Measurements from ENCODE around the gene DIP2A. TPM values are rescaled to one million over a fixed set of nuclear protein-coding genes. Genes with fewer than 3 reads are reported as not detected.

Gene DIP2A
- total and polyA plus RNA-seq, 2 experiments from 2014 or later: 18.5 to 36.3 TPM

DNA sequence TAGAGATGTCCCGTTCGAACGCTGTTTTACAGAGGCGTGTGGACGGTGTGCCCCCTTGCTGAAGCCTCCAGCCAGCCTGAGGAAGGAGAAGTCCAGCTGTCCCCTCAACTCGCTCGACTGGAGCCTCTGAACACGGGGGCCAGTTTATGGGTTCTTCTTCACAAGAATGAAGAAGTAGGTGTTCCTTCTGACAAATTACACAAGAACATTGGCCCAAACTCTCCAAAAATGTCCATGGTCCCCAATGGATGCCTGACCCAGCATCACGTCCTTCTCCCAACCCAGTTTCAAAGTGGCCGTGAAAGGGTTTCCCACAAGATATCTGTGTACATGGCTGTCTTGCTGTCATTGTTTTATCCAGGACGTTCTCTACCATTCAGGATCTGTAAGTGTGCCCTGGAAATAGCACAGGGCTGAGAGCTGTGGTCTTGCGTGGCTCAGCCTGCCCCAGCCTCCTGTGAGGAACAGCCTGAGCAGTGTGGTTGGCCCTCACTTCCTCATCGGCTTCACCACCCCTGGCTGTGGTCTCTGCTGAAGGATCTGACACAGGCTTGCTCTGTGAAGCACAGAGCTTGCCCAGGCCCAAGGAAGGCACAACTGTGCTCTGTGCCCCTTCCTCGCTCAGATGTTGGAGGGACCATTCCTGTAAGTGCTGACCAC lies 147.2 kb downstream of the DIP2A start (continued):
- TF ChIP-seq, protein P1, sequence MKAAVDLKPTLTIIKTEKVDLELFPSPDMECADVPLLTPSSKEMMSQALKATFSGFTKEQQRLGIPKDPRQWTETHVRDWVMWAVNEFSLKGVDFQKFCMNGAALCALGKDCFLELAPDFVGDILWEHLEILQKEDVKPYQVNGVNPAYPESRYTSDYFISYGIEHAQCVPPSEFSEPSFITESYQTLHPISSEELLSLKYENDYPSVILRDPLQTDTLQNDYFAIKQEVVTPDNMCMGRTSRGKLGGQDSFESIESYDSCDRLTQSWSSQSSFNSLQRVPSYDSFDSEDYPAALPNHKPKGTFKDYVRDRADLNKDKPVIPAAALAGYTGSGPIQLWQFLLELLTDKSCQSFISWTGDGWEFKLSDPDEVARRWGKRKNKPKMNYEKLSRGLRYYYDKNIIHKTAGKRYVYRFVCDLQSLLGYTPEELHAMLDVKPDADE (IDR thresholded peaks at IDR 0.05): no peak
- TF ChIP-seq EZH2 (IDR thresholded peaks at IDR 0.05; ENCODE audit: low read depth, unreplicated experiment) (no peak), CREB1 (CRISPR knock-in tag; IDR thresholded peaks at IDR 0.05; ENCODE audit: low read depth) (no peak), ZNF331 (CRISPR knock-in tag; IDR thresholded peaks at IDR 0.05; ENCODE audit: low read depth) (no peak), NANOG (IDR thresholded peaks at IDR 0.05; ENCODE audit: borderline replicate concordance) (no peak), ZNF114 (CRISPR knock-in tag; IDR thresholded peaks at IDR 0.05) (no peak), STAT1 (IDR thresholded peaks at IDR 0.05; ENCODE audit: unreplicated experiment) (no peak), JUNB (IDR thresholded peaks at IDR 0.05; ENCODE audit: unreplicated experiment) (no peak), EZH2phosphoT487 (IDR thresholded peaks at IDR 0.05; ENCODE audit: unreplicated experiment) (no peak), POLR2AphosphoS5 (IDR thresholded peaks at IDR 0.05; ENCODE audit: low read depth) (no peak)
- TF ChIP-seq, protein P2, sequence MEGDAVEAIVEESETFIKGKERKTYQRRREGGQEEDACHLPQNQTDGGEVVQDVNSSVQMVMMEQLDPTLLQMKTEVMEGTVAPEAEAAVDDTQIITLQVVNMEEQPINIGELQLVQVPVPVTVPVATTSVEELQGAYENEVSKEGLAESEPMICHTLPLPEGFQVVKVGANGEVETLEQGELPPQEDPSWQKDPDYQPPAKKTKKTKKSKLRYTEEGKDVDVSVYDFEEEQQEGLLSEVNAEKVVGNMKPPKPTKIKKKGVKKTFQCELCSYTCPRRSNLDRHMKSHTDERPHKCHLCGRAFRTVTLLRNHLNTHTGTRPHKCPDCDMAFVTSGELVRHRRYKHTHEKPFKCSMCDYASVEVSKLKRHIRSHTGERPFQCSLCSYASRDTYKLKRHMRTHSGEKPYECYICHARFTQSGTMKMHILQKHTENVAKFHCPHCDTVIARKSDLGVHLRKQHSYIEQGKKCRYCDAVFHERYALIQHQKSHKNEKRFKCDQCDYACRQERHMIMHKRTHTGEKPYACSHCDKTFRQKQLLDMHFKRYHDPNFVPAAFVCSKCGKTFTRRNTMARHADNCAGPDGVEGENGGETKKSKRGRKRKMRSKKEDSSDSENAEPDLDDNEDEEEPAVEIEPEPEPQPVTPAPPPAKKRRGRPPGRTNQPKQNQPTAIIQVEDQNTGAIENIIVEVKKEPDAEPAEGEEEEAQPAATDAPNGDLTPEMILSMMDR (conservative IDR thresholded peaks at IDR 0.05; ENCODE audit: low read depth in 2 of 2): no peak
- TF ChIP-seq, protein P3, sequence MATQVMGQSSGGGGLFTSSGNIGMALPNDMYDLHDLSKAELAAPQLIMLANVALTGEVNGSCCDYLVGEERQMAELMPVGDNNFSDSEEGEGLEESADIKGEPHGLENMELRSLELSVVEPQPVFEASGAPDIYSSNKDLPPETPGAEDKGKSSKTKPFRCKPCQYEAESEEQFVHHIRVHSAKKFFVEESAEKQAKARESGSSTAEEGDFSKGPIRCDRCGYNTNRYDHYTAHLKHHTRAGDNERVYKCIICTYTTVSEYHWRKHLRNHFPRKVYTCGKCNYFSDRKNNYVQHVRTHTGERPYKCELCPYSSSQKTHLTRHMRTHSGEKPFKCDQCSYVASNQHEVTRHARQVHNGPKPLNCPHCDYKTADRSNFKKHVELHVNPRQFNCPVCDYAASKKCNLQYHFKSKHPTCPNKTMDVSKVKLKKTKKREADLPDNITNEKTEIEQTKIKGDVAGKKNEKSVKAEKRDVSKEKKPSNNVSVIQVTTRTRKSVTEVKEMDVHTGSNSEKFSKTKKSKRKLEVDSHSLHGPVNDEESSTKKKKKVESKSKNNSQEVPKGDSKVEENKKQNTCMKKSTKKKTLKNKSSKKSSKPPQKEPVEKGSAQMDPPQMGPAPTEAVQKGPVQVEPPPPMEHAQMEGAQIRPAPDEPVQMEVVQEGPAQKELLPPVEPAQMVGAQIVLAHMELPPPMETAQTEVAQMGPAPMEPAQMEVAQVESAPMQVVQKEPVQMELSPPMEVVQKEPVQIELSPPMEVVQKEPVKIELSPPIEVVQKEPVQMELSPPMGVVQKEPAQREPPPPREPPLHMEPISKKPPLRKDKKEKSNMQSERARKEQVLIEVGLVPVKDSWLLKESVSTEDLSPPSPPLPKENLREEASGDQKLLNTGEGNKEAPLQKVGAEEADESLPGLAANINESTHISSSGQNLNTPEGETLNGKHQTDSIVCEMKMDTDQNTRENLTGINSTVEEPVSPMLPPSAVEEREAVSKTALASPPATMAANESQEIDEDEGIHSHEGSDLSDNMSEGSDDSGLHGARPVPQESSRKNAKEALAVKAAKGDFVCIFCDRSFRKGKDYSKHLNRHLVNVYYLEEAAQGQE (IDR thresholded peaks at IDR 0.05; ENCODE audit: unreplicated experiment): no peak

DNA sequence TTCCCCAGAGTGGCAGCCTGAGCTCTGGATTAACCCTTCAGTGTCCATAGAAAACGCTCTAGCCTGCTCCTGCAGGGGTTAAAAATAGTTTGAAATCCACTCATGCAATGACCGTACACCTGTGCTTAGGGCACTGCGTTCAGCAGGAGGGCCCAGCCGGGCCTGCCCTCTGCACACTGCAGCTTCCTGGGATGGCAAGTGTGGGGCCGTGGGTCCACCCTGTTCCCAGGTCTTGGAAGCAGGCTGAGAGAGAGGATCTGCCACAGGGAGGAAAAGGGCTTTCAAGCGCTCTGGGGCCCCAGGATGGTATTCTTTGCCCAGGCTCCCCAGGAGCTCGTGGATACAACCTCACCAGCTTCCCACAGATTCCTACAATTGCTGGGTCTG lies 147.7 kb downstream of the DIP2A start:
- H2AFZ ChIP-seq: no peak overlapping the region
- H4K20me1 ChIP-seq (replicated peaks; ENCODE audit: insufficient read depth): no peaks in the 10 kb centered on the region
- no peak overlapping the region for H3K27ac ChIP-seq (ENCODE audit: low read depth)
- H3K27me3 ChIP-seq (ENCODE audit: insufficient read depth): no peaks in the 10 kb centered on the region
- H3K4me3 ChIP-seq: no peak overlapping the region
- peaks cover 31% of the 10 kb centered on the region for H3K4me1 ChIP-seq (ENCODE audit: insufficient read depth)
- H3K36me3 ChIP-seq (ENCODE audit: insufficient read depth): no peaks in the 10 kb centered on the region
- Mint-ChIP-seq H3K27ac (no peak overlapping the region), H3K9me3 (peaks cover 9% of the 10 kb centered on the region; the same call in 2 of the 3 replicates), H3K27me3 (ENCODE audit: insufficient read depth, low read depth, poor library complexity) (no peaks in the 10 kb centered on the region), H3K4me1 (peaks cover 31% of the 10 kb centered on the region), H3K4me3 (no peak overlapping the region), H3K36me3 (ENCODE audit: low read depth) (0 out of 3 replicates have a peak, but pooled peaks cover 2% of the 10 kb centered on the region)
- no peak overlapping the region for H3K4me2 ChIP-seq
- H3K79me2 ChIP-seq (replicated peaks; ENCODE audit: insufficient read depth): no peaks in the 10 kb centered on the region
- DNase-seq (ENCODE audit: low spot score) (no peak), ATAC-seq (no peak)
- H3K9me2 ChIP-seq (ENCODE audit: insufficient read depth): no peaks in the 10 kb centered on the region
- no peaks in the 10 kb centered on the region for H3F3A ChIP-seq (replicated peaks; ENCODE audit: low read depth)
- TF ChIP-seq STAT1 (IDR thresholded peaks at IDR 0.05; ENCODE audit: unreplicated experiment): no peak
- no peak for TF ChIP-seq CREB1 (CRISPR knock-in tag; IDR thresholded peaks at IDR 0.05; ENCODE audit: low read depth)
- TF ChIP-seq, protein P1 (IDR thresholded peaks at IDR 0.05): no peak
- TF ChIP-seq, protein P3 (IDR thresholded peaks at IDR 0.05; ENCODE audit: unreplicated experiment): no peak
- no peak for TF ChIP-seq NANOG (IDR thresholded peaks at IDR 0.05; ENCODE audit: borderline replicate concordance)

Data from GM23338 (cell line).